ENCODE data around the gene RBMS1.
"Not testable (repeated sequence)": the region's sequence is repeated elsewhere in the genome, so short reads cannot be mapped to it uniquely, and the experiment has no call there.

RBMS1 gene

DNA sequence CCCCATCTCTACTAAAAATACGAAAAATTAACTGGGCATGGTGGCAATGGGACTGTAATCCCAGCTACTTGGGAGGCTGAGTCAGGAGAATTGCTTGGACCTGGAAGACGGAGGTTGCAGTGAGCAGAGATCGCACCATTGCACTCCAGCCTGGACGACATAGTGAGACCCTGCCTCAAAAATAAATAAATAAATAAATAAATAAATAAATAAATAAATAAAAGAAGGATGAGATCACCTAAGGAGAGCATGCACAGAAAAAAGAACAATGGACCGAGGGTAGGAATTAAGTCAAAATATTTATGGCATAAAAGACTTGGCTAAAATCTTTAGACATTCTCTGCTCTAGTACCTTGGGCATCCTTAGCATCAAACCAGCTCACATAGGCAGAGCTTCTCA, 8.9 kb upstream of the RBMS1 start:
- no peak for DNase-seq (ENCODE audit: low read depth in 3 of 3)

- no peak for DNase-seq (ENCODE audit: low read depth in 3 of 3)
These were observed 7.8 kb upstream of the RBMS1 start for GRCh38 chr2:160501370-160501769.

DNA sequence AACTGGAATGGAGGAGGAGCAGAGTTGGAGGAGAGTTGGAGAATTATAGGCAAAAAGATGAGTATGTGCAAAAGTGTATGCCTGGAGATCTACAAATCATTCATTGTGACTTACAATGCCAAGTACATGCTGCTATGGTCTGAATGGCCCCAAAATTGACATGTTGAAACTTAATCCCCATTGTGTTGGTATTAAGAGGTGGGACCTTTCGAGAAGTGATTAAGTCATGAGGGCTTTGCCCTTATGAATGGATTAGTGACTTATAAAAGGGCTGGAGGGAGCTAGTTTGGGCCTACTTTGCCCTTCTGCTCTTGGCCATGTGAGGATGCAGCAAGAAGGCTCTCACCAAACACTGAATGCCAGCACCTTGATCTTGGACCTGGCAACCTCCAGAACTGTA, 6.3 kb upstream of the RBMS1 start:
- no peak for DNase-seq (ENCODE audit: low read depth in 3 of 3)

DNA sequence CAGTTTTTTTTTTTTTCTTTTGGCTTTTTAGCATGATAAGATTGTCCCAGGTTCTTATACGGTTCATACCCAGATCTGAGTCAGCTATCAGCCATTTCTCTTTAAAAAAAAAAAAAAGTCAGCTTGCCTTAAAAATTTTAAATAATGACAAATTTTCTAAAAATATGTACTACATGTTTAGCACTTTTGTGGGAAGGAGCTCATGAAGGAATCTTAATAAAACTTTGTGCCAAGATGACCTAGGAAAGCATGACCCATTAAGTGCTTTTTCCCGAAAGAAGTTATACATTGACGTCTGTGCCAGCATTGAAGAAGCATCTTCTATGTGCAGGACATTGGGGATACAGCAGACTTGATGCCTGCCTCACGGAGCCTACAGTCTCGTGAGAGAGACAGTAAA, 4.5 kb upstream of the RBMS1 start:
- DNase-seq (ENCODE audit: low read depth in 3 of 3), result no peak

- no peak for DNase-seq (ENCODE audit: low read depth in 3 of 3)
These were observed 616 bp upstream of the RBMS1 start for GRCh38 chr2:160494201-160494644.

DNA sequence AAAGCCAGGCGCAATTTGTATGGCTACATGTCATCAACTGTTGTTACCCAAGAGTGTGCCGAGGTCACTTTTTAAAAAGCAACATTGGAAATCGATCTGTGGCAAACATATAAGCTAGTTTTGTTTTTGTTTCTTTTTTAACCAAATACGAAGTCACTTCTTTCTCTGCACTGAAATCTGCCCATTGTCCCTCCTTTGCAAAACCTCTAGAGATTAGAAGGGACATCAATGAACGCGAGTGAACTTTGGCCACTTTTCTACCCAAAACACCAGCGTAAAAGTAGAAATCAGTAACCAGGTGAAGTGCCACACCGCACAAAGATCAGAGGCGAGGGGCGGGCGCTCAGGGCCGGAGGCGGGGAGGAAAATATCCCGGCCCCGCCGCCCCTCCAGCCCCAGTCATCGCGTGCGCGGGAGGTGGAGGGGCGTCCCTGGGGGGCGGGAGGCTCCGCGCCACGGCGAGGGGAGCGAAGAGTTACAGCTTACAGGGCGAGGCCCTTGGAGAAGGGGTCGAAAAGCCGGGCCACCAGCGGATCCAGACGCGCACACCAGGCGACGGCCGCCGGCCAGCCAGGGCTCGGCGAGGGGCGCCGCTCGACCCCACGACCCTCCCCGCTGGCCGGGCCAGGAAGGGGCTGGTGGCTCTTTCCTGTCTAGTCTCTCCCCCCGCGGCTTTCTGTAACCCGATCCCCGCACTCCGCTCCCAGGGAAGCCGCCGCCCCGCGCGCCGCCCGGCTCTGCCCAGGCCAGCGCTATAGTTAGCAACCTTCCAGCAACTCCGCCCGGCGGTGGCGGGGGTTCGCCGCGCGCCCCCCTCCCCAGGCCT, 993 bp downstream of the RBMS1 start:
- peak in 1 of 3 donors; percentile 44 for DNase-seq (ENCODE audit: low read depth in 3 of 3)

GRCh38 chr2:160491911-160492371, 1.7 kb downstream of the RBMS1 start:
- DNase-seq (ENCODE audit: low read depth in 3 of 3), result no peak

- no peak for DNase-seq (ENCODE audit: low read depth in 3 of 3)
These were observed 2.6 kb downstream of the RBMS1 start for GRCh38 chr2:160490733-160491685.

- DNase-seq (ENCODE audit: low read depth in 3 of 3), result no peak
These were observed 4.5 kb downstream of the RBMS1 start for GRCh38 chr2:160489111-160489510.

DNA sequence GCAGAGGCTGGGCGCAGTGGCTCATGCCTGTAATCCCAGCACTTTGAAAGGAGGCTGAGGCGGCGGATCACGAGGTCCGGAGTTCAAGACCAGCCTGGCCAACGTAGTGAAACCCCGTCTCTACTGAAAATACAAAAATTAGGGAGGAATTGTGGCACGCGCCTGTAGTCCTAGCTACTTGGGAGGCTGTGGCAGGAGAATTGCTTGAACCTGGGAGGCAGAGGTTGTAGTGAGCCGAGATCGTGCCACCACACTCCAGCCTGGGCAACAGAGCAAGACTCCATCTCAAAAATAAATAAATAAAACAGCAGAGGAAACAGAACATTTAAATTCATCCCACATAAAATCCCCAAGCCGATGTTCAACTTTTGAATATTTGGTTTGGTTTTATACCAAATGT, 5.3 kb downstream of the RBMS1 start:
- DNase-seq (ENCODE audit: low read depth in 3 of 3), result not testable (repeated sequence)

DNA sequence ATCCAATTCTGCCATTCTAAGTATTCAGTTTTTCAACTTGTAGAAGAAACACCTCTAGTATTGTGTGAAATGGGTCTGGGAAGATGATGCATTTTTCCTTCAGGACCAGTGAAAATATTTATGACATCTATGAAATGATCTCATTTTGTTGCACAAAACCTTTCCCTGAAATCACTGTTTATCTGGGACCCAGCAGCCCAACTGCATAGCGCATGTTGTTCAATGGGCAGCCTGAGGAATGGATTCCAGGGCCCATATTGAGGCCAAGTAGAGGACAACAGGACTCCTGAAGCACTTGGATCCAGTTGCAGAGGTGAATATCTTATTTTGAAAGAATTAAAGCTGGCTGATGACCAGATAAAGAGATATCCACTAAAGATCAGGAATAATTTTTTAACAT, 7.3 kb downstream of the RBMS1 start:
- DNase-seq (ENCODE audit: low read depth in 3 of 3), result no peak

DNA sequence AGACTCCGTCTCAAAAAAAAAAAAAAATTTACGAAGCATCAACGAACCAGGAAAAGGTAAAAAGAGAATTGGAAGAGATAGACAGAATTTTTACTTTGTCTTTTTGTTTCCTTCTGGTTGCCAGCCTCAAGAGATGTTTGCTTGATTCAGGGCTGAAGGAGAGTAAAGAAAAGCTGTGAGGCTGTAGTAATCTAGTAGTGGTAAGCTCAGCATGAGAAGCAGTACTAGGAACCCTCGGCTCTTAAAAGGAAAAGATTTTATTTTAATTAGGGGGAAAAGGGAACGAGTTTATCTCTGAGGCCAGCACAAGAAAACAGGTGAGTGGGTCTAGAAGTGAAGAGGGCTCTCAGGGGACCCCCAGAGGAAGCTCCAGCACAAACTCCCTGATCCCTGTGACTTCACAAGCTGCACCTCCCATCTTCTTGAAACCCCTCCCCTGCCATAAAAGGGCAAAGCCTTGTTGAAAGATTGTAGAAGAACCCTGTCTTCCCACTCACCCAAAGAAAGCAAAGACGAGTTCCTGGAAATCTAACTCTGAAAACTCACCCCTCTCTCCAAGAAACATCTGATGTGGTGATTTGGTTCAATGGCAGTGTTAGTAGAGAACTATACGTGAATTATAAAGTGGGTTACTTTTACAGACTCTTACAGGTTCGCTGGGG, 8.6 kb downstream of the RBMS1 start:
- peak in 1 of 3 donors; percentile 31 for DNase-seq (ENCODE audit: low read depth in 3 of 3)

- DNase-seq (ENCODE audit: low read depth in 3 of 3), result no peak
These were observed 10.9 kb downstream of the RBMS1 start for GRCh38 chr2:160482673-160483072.

- no peak for DNase-seq (ENCODE audit: low read depth in 3 of 3)
These were observed 14.3 kb downstream of the RBMS1 start for GRCh38 chr2:160479269-160479668.

DNA sequence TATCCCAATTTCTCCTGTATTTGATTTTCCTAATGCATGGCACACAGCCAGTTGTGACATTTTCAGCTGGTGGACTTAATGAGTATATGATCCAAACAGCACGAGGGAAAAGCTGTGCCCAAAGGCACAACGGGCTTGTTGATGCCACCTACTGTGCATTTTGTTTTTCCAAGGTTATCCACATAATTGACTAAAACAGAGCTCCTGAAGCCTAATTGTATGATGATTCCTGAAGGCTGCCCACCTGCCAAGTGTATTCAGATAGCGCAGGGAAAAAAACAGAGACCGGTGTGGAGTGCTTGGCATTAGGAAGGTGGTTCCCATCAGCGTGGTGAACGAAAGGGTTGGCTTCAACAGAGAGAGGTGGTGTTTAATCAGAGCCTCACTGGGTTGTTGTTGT, 14.9 kb downstream of the RBMS1 start:
- no peak for DNase-seq (ENCODE audit: low read depth in 3 of 3)

GRCh38 chr2:160477032-160477431, 16.6 kb downstream of the RBMS1 start:
- no peak for DNase-seq (ENCODE audit: low read depth in 3 of 3)

DNA sequence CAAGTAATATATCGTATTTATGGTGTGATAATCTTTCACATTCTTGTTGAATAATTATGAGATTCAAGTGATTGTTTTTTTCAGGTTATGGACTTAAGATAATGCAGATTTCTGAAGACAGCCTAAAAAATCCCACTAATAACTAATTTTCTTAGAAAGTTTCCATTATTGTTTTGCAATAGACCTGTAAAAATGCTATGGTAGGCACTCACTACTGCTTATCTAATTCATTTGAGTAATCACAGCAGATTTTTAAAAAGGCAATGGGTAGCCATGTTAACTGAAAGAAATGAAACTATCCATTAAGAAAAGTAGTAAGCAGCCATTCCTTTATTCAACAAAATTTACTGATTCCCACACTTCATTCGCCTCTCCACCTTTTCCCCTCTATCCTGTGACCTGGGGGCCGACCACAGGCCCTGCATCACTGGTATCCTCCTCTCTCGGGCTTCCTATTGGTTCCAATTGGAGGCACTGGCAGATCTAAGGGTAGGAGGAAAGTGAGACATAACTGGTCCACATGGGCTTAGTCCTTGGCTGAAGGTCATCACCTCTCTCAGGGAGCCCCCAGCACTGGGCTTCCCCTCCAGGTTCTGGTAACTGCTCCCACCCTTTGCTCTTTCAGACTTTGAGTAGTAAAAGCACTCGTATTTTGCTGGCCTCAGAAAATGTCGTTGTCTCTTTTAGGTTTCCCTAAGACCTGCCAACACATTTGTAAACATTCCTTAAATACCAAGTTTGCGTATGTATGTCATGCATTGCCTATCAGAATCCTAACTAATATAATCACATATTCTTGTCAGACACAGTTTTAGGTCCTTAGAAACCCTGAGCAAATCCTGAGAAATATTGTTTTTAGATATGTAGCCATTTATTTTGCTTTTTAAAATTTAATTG, 18.5 kb downstream of the RBMS1 start:
- no peak for DNase-seq (ENCODE audit: low read depth in 3 of 3)

GRCh38 chr2:160474319-160474645, 19.3 kb downstream of the RBMS1 start:
- no peak for DNase-seq (ENCODE audit: low read depth in 3 of 3)

GRCh38 chr2:160473468-160474318, 19.9 kb downstream of the RBMS1 start:
- no peak for DNase-seq (ENCODE audit: low read depth in 3 of 3)

- DNase-seq (ENCODE audit: low read depth in 3 of 3), result no peak
These were observed 20.8 kb downstream of the RBMS1 start for GRCh38 chr2:160472839-160473251.

Measured in stimulated activated CD4-positive, alpha-beta T cell treated with anti-CD3 and anti-CD28 coated beads, TNF-alpha, amount 100 ng/mL, for 48 hours (primary cell).